K562 (cell line): ENCODE results near the gene ZNF35.

Experiments used
- ATF1 ChIP-seq, 2 experiments: fragments of 450-650 bp in 1 of 2; IDR thresholded peaks; 2 replicates each; pipeline ENCODE4 v1.6.1; 2016; ENCODE audit warnings: missing compliant biosample characterization in 1 of 2, missing genetic modification characterization in 1 of 2
- KAT8 ChIP-seq: fragments of 450-650 bp; IDR thresholded peaks from 2 replicates; pipeline ENCODE4 v1.6.1; 2016; ENCODE audit warnings: low read depth, mild to moderate bottlenecking
- NFIX ChIP-seq: fragments of 250-450 bp; sonication (Bioruptor Pico); IDR thresholded peaks from 2 replicates; pipeline ENCODE4 v1.4.0; 2020; ENCODE audit warnings: low read depth, mild to moderate bottlenecking, moderate library complexity
- ZBTB7A ChIP-seq: IDR thresholded peaks from 2 replicates; pipeline ENCODE4 v1.6.1; 2011; ENCODE audit warnings: low read depth, mild to moderate bottlenecking, low read length, moderate library complexity, borderline replicate concordance; ENCODE audit not compliant: control insufficient read depth
- ZKSCAN1 ChIP-seq: fragments of 150-350 bp; IDR thresholded peaks from 2 replicates; pipeline ENCODE4 v1.6.1; 2016; ENCODE audit warnings: low read depth, low read length
- TF ChIP-seq, protein P1 (sequence below): sonication (generic); formaldehyde crosslinking; IDR thresholded peaks from 2 replicates; pipeline ENCODE4 v1.8.0; 2023; ENCODE audit warnings: mild to moderate bottlenecking, missing genetic modification reagents
- TF ChIP-seq, protein P2 (sequence below), 3 experiments: IDR thresholded peaks in 2 of 3; conservative IDR thresholded peaks in 1 of 3; 2 replicates each; pipeline ENCODE4 v1.5.1; 2011 to 2012; ENCODE audit warnings: low read length in 3 of 3, mild to moderate bottlenecking in 3 of 3, control low read depth in 2 of 3, improper control_type of control experiment in 1 of 3, inconsistent platforms in 1 of 3, low read depth in 1 of 3, mixed read lengths in 1 of 3, moderate library complexity in 1 of 3; ENCODE audit not compliant: insufficient read depth in 2 of 3

DNA sequence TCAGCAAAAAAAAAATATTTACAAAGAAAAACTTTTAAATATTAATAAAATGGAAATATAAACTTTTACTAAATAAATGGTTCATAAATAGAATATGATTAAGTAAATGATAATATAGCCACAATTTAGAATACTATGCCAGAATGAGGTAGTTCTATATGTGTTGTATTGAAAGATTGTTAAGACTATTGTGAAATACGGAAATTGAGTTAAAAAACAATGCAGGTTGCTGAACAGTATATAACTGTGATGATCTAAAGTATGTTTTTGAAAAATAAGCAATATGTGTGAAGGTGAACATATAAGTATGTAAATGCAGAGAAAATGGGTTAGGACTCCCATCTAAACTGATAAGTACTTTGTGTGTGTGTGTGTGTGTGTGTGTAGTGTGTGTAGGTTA is 1.2 kb downstream of the ZNF35 start:
- no peak for TF ChIP-seq ZBTB7A
- no peak for TF ChIP-seq ATF1 (CRISPR knock-in tag; IDR thresholded peaks at IDR 0.05)
- no peak for TF ChIP-seq ATF1 (tag; IDR thresholded peaks at IDR 0.05)
- TF ChIP-seq KAT8, result no peak
- TF ChIP-seq ZKSCAN1, result no peak
- TF ChIP-seq, protein P1, sequence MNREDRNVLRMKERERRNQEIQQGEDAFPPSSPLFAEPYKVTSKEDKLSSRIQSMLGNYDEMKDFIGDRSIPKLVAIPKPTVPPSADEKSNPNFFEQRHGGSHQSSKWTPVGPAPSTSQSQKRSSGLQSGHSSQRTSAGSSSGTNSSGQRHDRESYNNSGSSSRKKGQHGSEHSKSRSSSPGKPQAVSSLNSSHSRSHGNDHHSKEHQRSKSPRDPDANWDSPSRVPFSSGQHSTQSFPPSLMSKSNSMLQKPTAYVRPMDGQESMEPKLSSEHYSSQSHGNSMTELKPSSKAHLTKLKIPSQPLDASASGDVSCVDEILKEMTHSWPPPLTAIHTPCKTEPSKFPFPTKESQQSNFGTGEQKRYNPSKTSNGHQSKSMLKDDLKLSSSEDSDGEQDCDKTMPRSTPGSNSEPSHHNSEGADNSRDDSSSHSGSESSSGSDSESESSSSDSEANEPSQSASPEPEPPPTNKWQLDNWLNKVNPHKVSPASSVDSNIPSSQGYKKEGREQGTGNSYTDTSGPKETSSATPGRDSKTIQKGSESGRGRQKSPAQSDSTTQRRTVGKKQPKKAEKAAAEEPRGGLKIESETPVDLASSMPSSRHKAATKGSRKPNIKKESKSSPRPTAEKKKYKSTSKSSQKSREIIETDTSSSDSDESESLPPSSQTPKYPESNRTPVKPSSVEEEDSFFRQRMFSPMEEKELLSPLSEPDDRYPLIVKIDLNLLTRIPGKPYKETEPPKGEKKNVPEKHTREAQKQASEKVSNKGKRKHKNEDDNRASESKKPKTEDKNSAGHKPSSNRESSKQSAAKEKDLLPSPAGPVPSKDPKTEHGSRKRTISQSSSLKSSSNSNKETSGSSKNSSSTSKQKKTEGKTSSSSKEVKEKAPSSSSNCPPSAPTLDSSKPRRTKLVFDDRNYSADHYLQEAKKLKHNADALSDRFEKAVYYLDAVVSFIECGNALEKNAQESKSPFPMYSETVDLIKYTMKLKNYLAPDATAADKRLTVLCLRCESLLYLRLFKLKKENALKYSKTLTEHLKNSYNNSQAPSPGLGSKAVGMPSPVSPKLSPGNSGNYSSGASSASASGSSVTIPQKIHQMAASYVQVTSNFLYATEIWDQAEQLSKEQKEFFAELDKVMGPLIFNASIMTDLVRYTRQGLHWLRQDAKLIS (CRISPR knock-in tag), result no peak
- no peak for TF ChIP-seq NFIX (CRISPR knock-in tag)
- TF ChIP-seq, protein P2, sequence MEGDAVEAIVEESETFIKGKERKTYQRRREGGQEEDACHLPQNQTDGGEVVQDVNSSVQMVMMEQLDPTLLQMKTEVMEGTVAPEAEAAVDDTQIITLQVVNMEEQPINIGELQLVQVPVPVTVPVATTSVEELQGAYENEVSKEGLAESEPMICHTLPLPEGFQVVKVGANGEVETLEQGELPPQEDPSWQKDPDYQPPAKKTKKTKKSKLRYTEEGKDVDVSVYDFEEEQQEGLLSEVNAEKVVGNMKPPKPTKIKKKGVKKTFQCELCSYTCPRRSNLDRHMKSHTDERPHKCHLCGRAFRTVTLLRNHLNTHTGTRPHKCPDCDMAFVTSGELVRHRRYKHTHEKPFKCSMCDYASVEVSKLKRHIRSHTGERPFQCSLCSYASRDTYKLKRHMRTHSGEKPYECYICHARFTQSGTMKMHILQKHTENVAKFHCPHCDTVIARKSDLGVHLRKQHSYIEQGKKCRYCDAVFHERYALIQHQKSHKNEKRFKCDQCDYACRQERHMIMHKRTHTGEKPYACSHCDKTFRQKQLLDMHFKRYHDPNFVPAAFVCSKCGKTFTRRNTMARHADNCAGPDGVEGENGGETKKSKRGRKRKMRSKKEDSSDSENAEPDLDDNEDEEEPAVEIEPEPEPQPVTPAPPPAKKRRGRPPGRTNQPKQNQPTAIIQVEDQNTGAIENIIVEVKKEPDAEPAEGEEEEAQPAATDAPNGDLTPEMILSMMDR (IDR thresholded peaks at IDR 0.05 in 2 of 3, conservative IDR thresholded peaks at IDR 0.05 in 1 of 3; ENCODE audit: insufficient read depth in 2 of 3, low read depth in 1 of 3, low read length in 3 of 3), result no peak
